GM12878 (cell line): ENCODE data around the gene BEAN1. TPM values are rescaled to one million over a fixed set of nuclear protein-coding genes. Genes with fewer than 3 reads are reported as not detected.

Source experiments
- ATAC-seq: fragments of 200-7000 bp; cut with Tn5 transposase; 3 replicates; pipeline ENCODE4 v1.9.1; 2020; ENCODE audit warnings: mild to moderate bottlenecking, moderate library complexity
- BruUV-seq: library from RNA; stranded (reverse); fragments of 400-500 nt; replicated peaks from 2 replicates; lab custom pipeline; 2021; lab: Mats Ljungman, UMichigan
- CTCF ChIA-PET: fragments of 300-600 bp; sonication (Branson Sonifier 250); formaldehyde crosslinking; extraction: SDS; loops from one replicate; lab custom pipeline; 2021; ENCODE audit warnings: inconsistent platforms; lab: Yijun Ruan, JAX
- POLR2A ChIA-PET: fragments of 350-600 bp; formaldehyde crosslinking; extraction: SDS; loops from one replicate; lab custom pipeline; 2021; ENCODE audit warnings: inconsistent platforms; lab: Charles Lee
- RAD21 ChIA-PET: fragments of 300-600 bp; sonication (Branson Sonifier 250); formaldehyde crosslinking; loops from one replicate; lab custom pipeline; 2023; ENCODE audit warnings: antibody characterized with exemption; ENCODE audit not compliant: unreplicated experiment; lab: Charles Lee
- SMC1A ChIA-PET: fragments of 300-600 bp; sonication (Branson Sonifier 250); formaldehyde crosslinking; loops from one replicate; lab custom pipeline; 2023; ENCODE audit not compliant: unreplicated experiment, uncharacterized antibody; lab: Charles Lee
- DNase-seq: peaks from one replicate; pipeline ENCODE4 v3.0.0-alpha.2; 2011; ENCODE audit warnings: low read depth, low spot score
- FAIRE-seq: peaks from 3 replicates; lab custom pipeline; 2011; peaks lifted over from hg19 to GRCh38; lab: Jason Lieb, UNC
- H2AFZ ChIP-seq: 2 replicates; pipeline ENCODE4 v1.6.0; 2011; ENCODE audit warnings: low read depth, low read length, control low read depth; ENCODE audit not compliant: control insufficient read depth
- H3K27ac ChIP-seq: 2 replicates; pipeline ENCODE4 v1.5.1; 2011; ENCODE audit warnings: control low read depth; ENCODE audit not compliant: control insufficient read depth, insufficient read depth
- H3K27me3 ChIP-seq, 2 experiments: replicated peaks in 1 of 2; 2 replicates each; pipeline versions ENCODE4 v1.6.0 to v1.6.1; 2011; ENCODE audit warnings: low read length in 1 of 2; ENCODE audit not compliant: control insufficient read depth in 2 of 2, insufficient read depth in 2 of 2
- H3K36me3 ChIP-seq, 2 experiments: 2 replicates each; pipeline ENCODE4 v1.5.1; 2011; ENCODE audit warnings: low read length in 1 of 2; ENCODE audit not compliant: control insufficient read depth in 2 of 2, insufficient read depth in 2 of 2
- H3K4me1 ChIP-seq: 2 replicates; pipeline ENCODE4 v1.6.1; 2011; ENCODE audit warnings: mild to moderate bottlenecking, low read length, moderate library complexity, mixed read lengths; ENCODE audit not compliant: control insufficient read depth, insufficient read depth
- H3K4me2 ChIP-seq: 2 replicates; pipeline ENCODE4 v1.6.0; 2011; ENCODE audit warnings: control low read depth; ENCODE audit not compliant: control insufficient read depth, insufficient read depth
- H3K4me3 ChIP-seq: fragments of 200-600 bp; sonication (generic); 2 replicates; pipeline ENCODE4 v1.5.1; 2016
- H3K79me2 ChIP-seq: 2 replicates; pipeline ENCODE4 v1.6.0; 2011; ENCODE audit warnings: low read length; ENCODE audit not compliant: control insufficient read depth, insufficient read depth
- H3K9ac ChIP-seq: 2 replicates; pipeline ENCODE4 v1.8.0; 2011; ENCODE audit warnings: low read length, control low read depth, mixed read lengths; ENCODE audit not compliant: control insufficient read depth, insufficient read depth
- H3K9me3 ChIP-seq: replicated peaks from 3 replicates; pipeline ENCODE4 v1.5.1; 2011; ENCODE audit warnings: mild to moderate bottlenecking, low read length; ENCODE audit not compliant: control insufficient read depth, insufficient read depth
- H4K20me1 ChIP-seq: 2 replicates; pipeline ENCODE4 v1.6.0; 2011; ENCODE audit not compliant: control insufficient read depth, insufficient read depth
- JUND ChIP-seq: IDR thresholded peaks from 2 replicates; pipeline ENCODE4 v1.6.1; 2012; ENCODE audit warnings: low read depth, mild to moderate bottlenecking, low read length, improper control_type of control experiment, moderate library complexity
- NFXL1 ChIP-seq: fragments of 450-650 bp; IDR thresholded peaks from 2 replicates; pipeline ENCODE4 v1.6.1; 2017; ENCODE audit warnings: antibody characterized with exemption, mild to moderate bottlenecking, borderline replicate concordance
- RAD51 ChIP-seq: fragments of 450-650 bp; IDR thresholded peaks from 2 replicates; pipeline ENCODE4 v1.6.1; 2016; ENCODE audit warnings: moderate library complexity, mild to moderate bottlenecking, inconsistent platforms
- STAT1 ChIP-seq: fragments of 450-650 bp; conservative IDR thresholded peaks from 2 replicates; pipeline ENCODE4 v1.6.1; 2014; ENCODE audit warnings: antibody characterized with exemption, mild to moderate bottlenecking
- YBX1 ChIP-seq: fragments of 450-650 bp; IDR thresholded peaks from 2 replicates; pipeline ENCODE4 v1.6.1; 2016; ENCODE audit warnings: antibody characterized with exemption
- ZNF217 ChIP-seq: fragments of 450-650 bp; IDR thresholded peaks from 2 replicates; pipeline ENCODE4 v1.6.1; 2017; ENCODE audit warnings: antibody characterized with exemption, mild to moderate bottlenecking
- ZNF24 ChIP-seq: fragments of 450-650 bp; IDR thresholded peaks from 2 replicates; pipeline ENCODE4 v1.6.1; 2017; ENCODE audit warnings: antibody characterized with exemption, mild to moderate bottlenecking
- ZZZ3 ChIP-seq: IDR thresholded peaks from 2 replicates; pipeline ENCODE4 v1.6.1; 2011; ENCODE audit warnings: low read depth; ENCODE audit not compliant: control insufficient read depth, insufficient read length
- WGBS: methylation state at CpG from one replicate; pipeline ENCODE4 v1.1.6; 2016; ENCODE audit warnings: low lambda C conversion rate; ENCODE audit not compliant: insufficient replicate concordance, insufficient coverage; ENCODE audit errors: missing lambda C conversion rate; 5-methylcytosine and 5-hydroxymethylcytosine counted together
- in situ Hi-C: fragments of 300-500 bp; cut with MboI; formaldehyde crosslinking; loops from 9 replicates; pipeline ENCODE4 v1.14.3; 2018; ENCODE audit warnings: mixed read lengths
- intact Hi-C: fragments of 100-400 bp; cut with micrococcal nuclease; formaldehyde crosslinking; loops from one replicate; pipeline ENCODE4 v1.14.2; 2022; ENCODE audit not compliant: unreplicated experiment
- polyA plus RNA-seq, 11 experiments: library from polyadenylated mRNA; depleted of rRNA in 4 of 11; unstranded in 6 of 11; stranded (reverse) in 5 of 11; fragments of >200 nt; fragmentation: Nextera tagmentation in 4 of 11; fragmentation: Illumina TruSeq in 1 of 11; extraction: Ambion mirVana in 4 of 11; extraction: Trizol in 1 of 11; gene quantifications; 1 replicate in 1 of 11; 2 replicates in 10 of 11; pipeline versions ENCODE4 v1.2.1 to v1.2.3, GENCODE V29; 2011 to 2016; ENCODE audit warnings: inconsistent platforms in 2 of 11, missing spikeins in 2 of 11, low read depth in 1 of 11
- total RNA-seq, 4 experiments: library from RNA; depleted of rRNA in 3 of 4; stranded (reverse); fragments of >200 nt in 3 of 4; fragmentation: Illumina TruSeq in 1 of 4; extraction: Trizol in 1 of 4; gene quantifications; 2 replicates each; pipeline versions ENCODE4 v1.2.1 to v1.2.3, GENCODE V29; 2013 to 2021
- TF ChIP-seq, protein P1 (sequence below): fragments of 450-650 bp; IDR thresholded peaks from 2 replicates; pipeline ENCODE4 v1.6.1; 2018; ENCODE audit warnings: mild to moderate bottlenecking, low read depth, moderate library complexity; ENCODE audit not compliant: partially characterized antibody
- TF ChIP-seq, protein P2 (sequence below): fragments of 150-350 bp; IDR thresholded peaks from 2 replicates; pipeline ENCODE4 v1.6.1; 2014; ENCODE audit warnings: mild to moderate bottlenecking, low read depth, low read length
- TF ChIP-seq, protein P3 (sequence below): IDR thresholded peaks from 2 replicates; pipeline ENCODE4 v1.6.1; 2011; ENCODE audit warnings: borderline replicate concordance, low read depth, mild to moderate bottlenecking, moderate library complexity, low read length; ENCODE audit not compliant: insufficient read depth, poor library complexity, severe bottlenecking

Gene BEAN1
- total and polyA plus RNA-seq, 10 of the 15 experiments (the other 5 are each of a cell fraction or from before 2014, with no cell fraction given): not detected

DNA sequence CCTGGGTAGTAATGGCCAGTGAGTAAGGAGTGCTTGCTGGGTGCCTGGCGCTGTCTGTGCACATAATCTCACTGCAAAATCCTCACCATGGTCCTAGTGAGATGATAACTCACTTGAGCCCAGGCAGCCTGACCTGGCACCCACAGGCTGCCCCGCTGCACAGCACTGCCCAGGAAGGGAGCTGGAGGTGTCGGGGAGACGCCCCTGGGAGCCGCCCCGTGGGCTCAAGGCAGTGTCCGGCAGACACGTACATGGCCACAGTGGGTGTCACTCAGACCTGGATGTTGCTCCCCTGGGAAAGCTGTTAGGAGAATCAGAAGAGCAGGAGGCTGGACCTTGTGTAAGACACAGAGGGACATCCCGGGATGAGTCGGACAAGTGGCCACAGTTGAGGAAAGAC, 44.2 kb downstream of the BEAN1 start:
- no peak for TF ChIP-seq JUND
- Histone ChIP-seq H3K4me3 (no peak overlapping the region), H4K20me1 (no peaks in the 10 kb centered on the region), H2AFZ (no peak overlapping the region), H3K9ac (no peak overlapping the region), H3K4me2 (no peak overlapping the region), H3K36me3 (no peaks in the 10 kb centered on the region), H3K79me2 (no peaks in the 10 kb centered on the region), H3K27me3 (peaks cover 0 to 3% of the 10 kb centered on the region in 2 experiments; a peak in 3 of 4 replicates), H3K9me3 (no peaks in the 10 kb centered on the region), H3K27ac (no peak overlapping the region), H3K4me1 (no peaks in the 10 kb centered on the region)
- in situ Hi-C loops: no loop called here
- ChIA-PET RAD21 (no interaction called here), POLR2A (no interaction called here), CTCF (no interaction called here), SMC1A (no interaction called here)
- ATAC-seq (no peak), FAIRE-seq (no peak), DNase-seq (no peak)
- no TSS peak for BruUV-seq
- intact Hi-C loops: no loop called here
- 44% methylated on average over 10 of the region's 10 CpGs for WGBS

DNA sequence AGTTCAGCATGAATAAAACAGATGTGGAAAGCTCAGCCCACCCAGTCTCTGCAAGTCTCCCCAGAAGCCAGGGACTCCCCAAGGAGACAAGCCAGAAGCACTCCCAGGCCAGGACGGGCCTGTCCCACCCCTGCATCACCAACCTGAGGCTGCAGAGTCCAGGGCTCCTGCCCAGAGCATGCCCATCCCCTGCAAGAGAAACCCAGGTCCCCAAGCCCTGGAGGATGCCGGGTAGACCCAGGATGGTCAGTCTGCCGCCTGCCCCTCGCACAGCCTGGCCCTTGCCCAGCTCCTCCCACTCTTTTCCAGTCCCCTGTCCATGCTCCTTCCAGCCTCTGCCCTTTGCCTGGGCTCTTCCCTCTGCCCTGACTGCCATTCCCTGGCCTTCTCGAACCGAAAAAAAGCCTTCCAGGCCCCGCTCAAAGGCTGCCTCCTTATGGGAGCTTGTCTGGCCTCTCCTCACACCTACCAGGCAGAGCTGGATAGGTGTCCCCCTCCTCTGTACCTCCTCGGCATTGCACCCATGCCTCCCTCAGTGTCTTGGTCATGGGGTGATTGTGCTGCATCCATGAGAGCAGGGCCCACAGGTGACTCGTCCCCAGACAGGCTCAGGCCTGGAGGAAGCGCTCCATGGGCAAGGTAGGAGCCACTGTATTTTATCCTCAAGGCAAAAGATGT, 44.8 kb downstream of the BEAN1 start:
- ChIA-PET RAD21 (no interaction called here), CTCF (interaction anchor here (0.9 kb wide), 1 partner anchor 11 kb away, joined by 3 read pairs; no protein-coding TSS in a partner anchor), POLR2A (no interaction called here), SMC1A (no interaction called here)
- FAIRE-seq (no peak), DNase-seq (no peak), ATAC-seq (no peak)
- 22% methylated on average over 10 of the region's 10 CpGs for WGBS
- no peak overlapping the region for H2AFZ ChIP-seq
- TF ChIP-seq JUND: no peak
- TF ChIP-seq NFXL1: no peak
- no peak for TF ChIP-seq STAT1
- TF ChIP-seq, protein P1, sequence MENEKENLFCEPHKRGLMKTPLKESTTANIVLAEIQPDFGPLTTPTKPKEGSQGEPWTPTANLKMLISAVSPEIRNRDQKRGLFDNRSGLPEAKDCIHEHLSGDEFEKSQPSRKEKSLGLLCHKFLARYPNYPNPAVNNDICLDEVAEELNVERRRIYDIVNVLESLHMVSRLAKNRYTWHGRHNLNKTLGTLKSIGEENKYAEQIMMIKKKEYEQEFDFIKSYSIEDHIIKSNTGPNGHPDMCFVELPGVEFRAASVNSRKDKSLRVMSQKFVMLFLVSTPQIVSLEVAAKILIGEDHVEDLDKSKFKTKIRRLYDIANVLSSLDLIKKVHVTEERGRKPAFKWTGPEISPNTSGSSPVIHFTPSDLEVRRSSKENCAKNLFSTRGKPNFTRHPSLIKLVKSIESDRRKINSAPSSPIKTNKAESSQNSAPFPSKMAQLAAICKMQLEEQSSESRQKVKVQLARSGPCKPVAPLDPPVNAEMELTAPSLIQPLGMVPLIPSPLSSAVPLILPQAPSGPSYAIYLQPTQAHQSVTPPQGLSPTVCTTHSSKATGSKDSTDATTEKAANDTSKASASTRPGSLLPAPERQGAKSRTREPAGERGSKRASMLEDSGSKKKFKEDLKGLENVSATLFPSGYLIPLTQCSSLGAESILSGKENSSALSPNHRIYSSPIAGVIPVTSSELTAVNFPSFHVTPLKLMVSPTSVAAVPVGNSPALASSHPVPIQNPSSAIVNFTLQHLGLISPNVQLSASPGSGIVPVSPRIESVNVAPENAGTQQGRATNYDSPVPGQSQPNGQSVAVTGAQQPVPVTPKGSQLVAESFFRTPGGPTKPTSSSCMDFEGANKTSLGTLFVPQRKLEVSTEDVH: no peak
- TF ChIP-seq ZNF217: no peak
- TF ChIP-seq ZZZ3: no peak
- TF ChIP-seq, protein P2, sequence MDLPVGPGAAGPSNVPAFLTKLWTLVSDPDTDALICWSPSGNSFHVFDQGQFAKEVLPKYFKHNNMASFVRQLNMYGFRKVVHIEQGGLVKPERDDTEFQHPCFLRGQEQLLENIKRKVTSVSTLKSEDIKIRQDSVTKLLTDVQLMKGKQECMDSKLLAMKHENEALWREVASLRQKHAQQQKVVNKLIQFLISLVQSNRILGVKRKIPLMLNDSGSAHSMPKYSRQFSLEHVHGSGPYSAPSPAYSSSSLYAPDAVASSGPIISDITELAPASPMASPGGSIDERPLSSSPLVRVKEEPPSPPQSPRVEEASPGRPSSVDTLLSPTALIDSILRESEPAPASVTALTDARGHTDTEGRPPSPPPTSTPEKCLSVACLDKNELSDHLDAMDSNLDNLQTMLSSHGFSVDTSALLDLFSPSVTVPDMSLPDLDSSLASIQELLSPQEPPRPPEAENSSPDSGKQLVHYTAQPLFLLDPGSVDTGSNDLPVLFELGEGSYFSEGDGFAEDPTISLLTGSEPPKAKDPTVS: no peak
- TF ChIP-seq RAD51: no peak
- no peak for TF ChIP-seq YBX1
- TF ChIP-seq, protein P3, sequence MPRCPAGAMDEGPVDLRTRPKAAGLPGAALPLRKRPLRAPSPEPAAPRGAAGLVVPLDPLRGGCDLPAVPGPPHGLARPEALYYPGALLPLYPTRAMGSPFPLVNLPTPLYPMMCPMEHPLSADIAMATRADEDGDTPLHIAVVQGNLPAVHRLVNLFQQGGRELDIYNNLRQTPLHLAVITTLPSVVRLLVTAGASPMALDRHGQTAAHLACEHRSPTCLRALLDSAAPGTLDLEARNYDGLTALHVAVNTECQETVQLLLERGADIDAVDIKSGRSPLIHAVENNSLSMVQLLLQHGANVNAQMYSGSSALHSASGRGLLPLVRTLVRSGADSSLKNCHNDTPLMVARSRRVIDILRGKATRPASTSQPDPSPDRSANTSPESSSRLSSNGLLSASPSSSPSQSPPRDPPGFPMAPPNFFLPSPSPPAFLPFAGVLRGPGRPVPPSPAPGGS: no peak
- no peak for TF ChIP-seq ZNF24
- H3K9ac ChIP-seq: no peak overlapping the region
- intact Hi-C loops (no loop called here), in situ Hi-C loops (no loop called here)
- peaks cover 3% of the 10 kb centered on the region in 2 experiments; a peak in 3 of 4 replicates for H3K27me3 ChIP-seq
- no peaks in the 10 kb centered on the region for H3K79me2 ChIP-seq
- BruUV-seq: no TSS peak
- no peaks in the 10 kb centered on the region for H3K9me3 ChIP-seq
- no peaks in the 10 kb centered on the region for H3K4me1 ChIP-seq
- no peak overlapping the region for H3K4me2 ChIP-seq
- H3K27ac ChIP-seq: no peak overlapping the region
- H3K4me3 ChIP-seq: no peak overlapping the region
- H3K36me3 ChIP-seq: no peaks in the 10 kb centered on the region
- H4K20me1 ChIP-seq: no peaks in the 10 kb centered on the region
